GM12878 (cell line): ENCODE measurements around the gene SLC25A52. TPM values are rescaled to one million over a fixed set of nuclear protein-coding genes. Genes with fewer than 3 reads are reported as not detected.

Source experiments
- ATAC-seq: fragments of 200-7000 bp; cut with Tn5 transposase; 3 replicates; pipeline ENCODE4 v1.9.1; 2020; ENCODE audit warnings: mild to moderate bottlenecking, moderate library complexity
- BruUV-seq: library from RNA; stranded (reverse); fragments of 400-500 nt; replicated peaks from 2 replicates; lab custom pipeline; 2021; lab: Mats Ljungman, UMichigan
- CTCF ChIA-PET: fragments of 300-600 bp; sonication (Branson Sonifier 250); formaldehyde crosslinking; extraction: SDS; loops from one replicate; lab custom pipeline; 2021; ENCODE audit warnings: inconsistent platforms; lab: Yijun Ruan, JAX
- POLR2A ChIA-PET: fragments of 350-600 bp; formaldehyde crosslinking; extraction: SDS; loops from one replicate; lab custom pipeline; 2021; ENCODE audit warnings: inconsistent platforms; lab: Charles Lee
- RAD21 ChIA-PET: fragments of 300-600 bp; sonication (Branson Sonifier 250); formaldehyde crosslinking; loops from one replicate; lab custom pipeline; 2023; ENCODE audit warnings: antibody characterized with exemption; ENCODE audit not compliant: unreplicated experiment; lab: Charles Lee
- SMC1A ChIA-PET: fragments of 300-600 bp; sonication (Branson Sonifier 250); formaldehyde crosslinking; loops from one replicate; lab custom pipeline; 2023; ENCODE audit not compliant: unreplicated experiment, uncharacterized antibody; lab: Charles Lee
- DNase-seq: peaks from one replicate; pipeline ENCODE4 v3.0.0-alpha.2; 2011; ENCODE audit warnings: low read depth, low spot score
- FAIRE-seq: peaks from 3 replicates; lab custom pipeline; 2011; peaks lifted over from hg19 to GRCh38; lab: Jason Lieb, UNC
- H2AFZ ChIP-seq: 2 replicates; pipeline ENCODE4 v1.6.0; 2011; ENCODE audit warnings: low read depth, low read length, control low read depth; ENCODE audit not compliant: control insufficient read depth
- H3K27ac ChIP-seq: 2 replicates; pipeline ENCODE4 v1.5.1; 2011; ENCODE audit warnings: control low read depth; ENCODE audit not compliant: control insufficient read depth, insufficient read depth
- H3K27me3 ChIP-seq, 2 experiments: replicated peaks in 1 of 2; 2 replicates each; pipeline versions ENCODE4 v1.6.0 to v1.6.1; 2011; ENCODE audit warnings: low read length in 1 of 2; ENCODE audit not compliant: control insufficient read depth in 2 of 2, insufficient read depth in 2 of 2
- H3K36me3 ChIP-seq, 2 experiments: 2 replicates each; pipeline ENCODE4 v1.5.1; 2011; ENCODE audit warnings: low read length in 1 of 2; ENCODE audit not compliant: control insufficient read depth in 2 of 2, insufficient read depth in 2 of 2
- H3K4me1 ChIP-seq: 2 replicates; pipeline ENCODE4 v1.6.1; 2011; ENCODE audit warnings: mild to moderate bottlenecking, low read length, moderate library complexity, mixed read lengths; ENCODE audit not compliant: control insufficient read depth, insufficient read depth
- H3K4me2 ChIP-seq: 2 replicates; pipeline ENCODE4 v1.6.0; 2011; ENCODE audit warnings: control low read depth; ENCODE audit not compliant: control insufficient read depth, insufficient read depth
- H3K4me3 ChIP-seq: fragments of 200-600 bp; sonication (generic); 2 replicates; pipeline ENCODE4 v1.5.1; 2016
- H3K79me2 ChIP-seq: 2 replicates; pipeline ENCODE4 v1.6.0; 2011; ENCODE audit warnings: low read length; ENCODE audit not compliant: control insufficient read depth, insufficient read depth
- H3K9ac ChIP-seq: 2 replicates; pipeline ENCODE4 v1.8.0; 2011; ENCODE audit warnings: low read length, control low read depth, mixed read lengths; ENCODE audit not compliant: control insufficient read depth, insufficient read depth
- H3K9me3 ChIP-seq: replicated peaks from 3 replicates; pipeline ENCODE4 v1.5.1; 2011; ENCODE audit warnings: mild to moderate bottlenecking, low read length; ENCODE audit not compliant: control insufficient read depth, insufficient read depth
- H4K20me1 ChIP-seq: 2 replicates; pipeline ENCODE4 v1.6.0; 2011; ENCODE audit not compliant: control insufficient read depth, insufficient read depth
- GABPA ChIP-seq: IDR thresholded peaks from 2 replicates; pipeline ENCODE4 v1.6.1; 2014; ENCODE audit warnings: antibody characterized with exemption, low read depth, mild to moderate bottlenecking, inconsistent platforms
- NR2C1 ChIP-seq: fragments of 450-650 bp; IDR thresholded peaks from 2 replicates; pipeline ENCODE4 v1.6.1; 2017; ENCODE audit warnings: antibody characterized with exemption, mild to moderate bottlenecking, moderate library complexity
- RAD21 ChIP-seq: IDR thresholded peaks from 2 replicates; pipeline ENCODE4 v1.6.1; 2011; ENCODE audit warnings: mild to moderate bottlenecking, low read depth, low read length, moderate library complexity; ENCODE audit not compliant: insufficient read depth
- STAT1 ChIP-seq: fragments of 450-650 bp; conservative IDR thresholded peaks from 2 replicates; pipeline ENCODE4 v1.6.1; 2014; ENCODE audit warnings: antibody characterized with exemption, mild to moderate bottlenecking
- TCF3 ChIP-seq: IDR thresholded peaks from 2 replicates; pipeline ENCODE4 v1.6.1; 2012; ENCODE audit warnings: low read depth, mild to moderate bottlenecking, low read length, borderline replicate concordance; ENCODE audit not compliant: insufficient read depth
- ZNF622 ChIP-seq: fragments of 450-650 bp; IDR thresholded peaks from 2 replicates; pipeline ENCODE4 v1.6.1; 2017; ENCODE audit warnings: mild to moderate bottlenecking, inconsistent platforms
- WGBS: methylation state at CpG from one replicate; pipeline ENCODE4 v1.1.6; 2016; ENCODE audit warnings: low lambda C conversion rate; ENCODE audit not compliant: insufficient replicate concordance, insufficient coverage; ENCODE audit errors: missing lambda C conversion rate; 5-methylcytosine and 5-hydroxymethylcytosine counted together
- in situ Hi-C: fragments of 300-500 bp; cut with MboI; formaldehyde crosslinking; loops from 9 replicates; pipeline ENCODE4 v1.14.3; 2018; ENCODE audit warnings: mixed read lengths
- intact Hi-C: fragments of 100-400 bp; cut with micrococcal nuclease; formaldehyde crosslinking; loops from one replicate; pipeline ENCODE4 v1.14.2; 2022; ENCODE audit not compliant: unreplicated experiment
- polyA plus RNA-seq, 11 experiments: library from polyadenylated mRNA; depleted of rRNA in 4 of 11; unstranded in 6 of 11; stranded (reverse) in 5 of 11; fragments of >200 nt; fragmentation: Nextera tagmentation in 4 of 11; fragmentation: Illumina TruSeq in 1 of 11; extraction: Ambion mirVana in 4 of 11; extraction: Trizol in 1 of 11; gene quantifications; 1 replicate in 1 of 11; 2 replicates in 10 of 11; pipeline versions ENCODE4 v1.2.1 to v1.2.3, GENCODE V29; 2011 to 2016; ENCODE audit warnings: inconsistent platforms in 2 of 11, missing spikeins in 2 of 11, low read depth in 1 of 11
- total RNA-seq, 4 experiments: library from RNA; depleted of rRNA in 3 of 4; stranded (reverse); fragments of >200 nt in 3 of 4; fragmentation: Illumina TruSeq in 1 of 4; extraction: Trizol in 1 of 4; gene quantifications; 2 replicates each; pipeline versions ENCODE4 v1.2.1 to v1.2.3, GENCODE V29; 2013 to 2021
- TF ChIP-seq, protein P1 (sequence below): fragments of 450-650 bp; IDR thresholded peaks from 2 replicates; pipeline ENCODE4 v1.6.1; 2017; ENCODE audit warnings: borderline replicate concordance
- TF ChIP-seq, protein P2 (sequence below): IDR thresholded peaks from 2 replicates; pipeline ENCODE4 v1.6.1; 2012; ENCODE audit warnings: low read length, inconsistent platforms

The SLC25A52 gene
- total and polyA plus RNA-seq, 10 of the 15 experiments (the other 5 are each of a cell fraction or from before 2014, with no cell fraction given): not detected

DNA sequence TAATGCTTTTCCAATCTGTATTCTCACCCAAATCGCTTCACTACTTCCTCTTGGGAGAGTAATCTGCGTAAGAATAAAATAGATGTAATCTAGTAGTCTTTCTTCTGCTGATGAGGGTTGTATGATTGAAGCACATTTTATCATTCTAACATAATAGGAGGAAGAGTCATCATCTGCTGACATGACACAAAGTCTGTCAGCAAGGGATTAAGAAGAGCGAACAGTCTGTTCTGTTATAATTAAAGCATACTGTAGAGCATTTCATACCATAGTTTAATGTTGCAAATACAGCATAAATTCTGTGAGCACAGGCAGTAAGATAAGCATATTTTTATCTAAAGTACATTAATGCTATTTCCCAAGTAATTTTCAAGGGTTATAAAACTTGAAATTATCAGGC, 10.4 kb downstream of the SLC25A52 start (continued):
- no peak for TF ChIP-seq RAD21
- no peak for TF ChIP-seq STAT1
- TF ChIP-seq, protein P1, sequence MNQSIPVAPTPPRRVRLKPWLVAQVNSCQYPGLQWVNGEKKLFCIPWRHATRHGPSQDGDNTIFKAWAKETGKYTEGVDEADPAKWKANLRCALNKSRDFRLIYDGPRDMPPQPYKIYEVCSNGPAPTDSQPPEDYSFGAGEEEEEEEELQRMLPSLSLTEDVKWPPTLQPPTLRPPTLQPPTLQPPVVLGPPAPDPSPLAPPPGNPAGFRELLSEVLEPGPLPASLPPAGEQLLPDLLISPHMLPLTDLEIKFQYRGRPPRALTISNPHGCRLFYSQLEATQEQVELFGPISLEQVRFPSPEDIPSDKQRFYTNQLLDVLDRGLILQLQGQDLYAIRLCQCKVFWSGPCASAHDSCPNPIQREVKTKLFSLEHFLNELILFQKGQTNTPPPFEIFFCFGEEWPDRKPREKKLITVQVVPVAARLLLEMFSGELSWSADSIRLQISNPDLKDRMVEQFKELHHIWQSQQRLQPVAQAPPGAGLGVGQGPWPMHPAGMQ: no peak
- TF ChIP-seq, protein P2, sequence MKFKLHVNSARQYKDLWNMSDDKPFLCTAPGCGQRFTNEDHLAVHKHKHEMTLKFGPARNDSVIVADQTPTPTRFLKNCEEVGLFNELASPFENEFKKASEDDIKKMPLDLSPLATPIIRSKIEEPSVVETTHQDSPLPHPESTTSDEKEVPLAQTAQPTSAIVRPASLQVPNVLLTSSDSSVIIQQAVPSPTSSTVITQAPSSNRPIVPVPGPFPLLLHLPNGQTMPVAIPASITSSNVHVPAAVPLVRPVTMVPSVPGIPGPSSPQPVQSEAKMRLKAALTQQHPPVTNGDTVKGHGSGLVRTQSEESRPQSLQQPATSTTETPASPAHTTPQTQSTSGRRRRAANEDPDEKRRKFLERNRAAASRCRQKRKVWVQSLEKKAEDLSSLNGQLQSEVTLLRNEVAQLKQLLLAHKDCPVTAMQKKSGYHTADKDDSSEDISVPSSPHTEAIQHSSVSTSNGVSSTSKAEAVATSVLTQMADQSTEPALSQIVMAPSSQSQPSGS: no peak
- no peak for TF ChIP-seq TCF3

DNA sequence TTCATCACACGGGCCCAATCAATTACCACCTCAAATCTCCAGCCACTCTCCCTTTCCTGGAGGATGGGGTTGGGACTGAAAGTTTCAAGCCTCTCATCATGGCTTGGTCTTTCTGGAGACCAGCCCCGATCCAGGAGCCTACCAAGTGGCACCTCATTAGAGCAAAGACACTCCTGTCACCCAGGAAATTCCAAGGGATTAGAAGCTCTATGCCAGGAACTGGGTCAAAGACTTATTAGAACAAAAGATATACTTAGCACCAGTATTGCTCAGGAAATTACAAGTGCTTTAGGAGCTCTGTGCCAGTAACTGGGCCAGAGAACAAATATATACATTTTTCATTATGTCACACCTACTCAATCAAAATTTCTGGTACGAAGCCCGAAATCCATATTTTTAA, 14.3 kb downstream of the SLC25A52 start:
- Histone ChIP-seq H4K20me1 (no peaks in the 10 kb centered on the region), H3K4me2 (no peak overlapping the region), H3K9ac (no peak overlapping the region), H3K4me1 (no peaks in the 10 kb centered on the region), H3K27me3 (no peaks in the 10 kb centered on the region), H2AFZ (no peak overlapping the region), H3K79me2 (no peaks in the 10 kb centered on the region), H3K9me3 (no peaks in the 10 kb centered on the region), H3K27ac (no peak overlapping the region), H3K4me3 (no peak overlapping the region), H3K36me3 (no peaks in the 10 kb centered on the region)
- ATAC-seq: no peak
- in situ Hi-C loops: no loop called here
- 52% methylated on average over 4 of the region's 4 CpGs for WGBS
- BruUV-seq: no TSS peak
- intact Hi-C loops: no loop called here
- ChIA-PET POLR2A (no interaction called here), CTCF (interaction anchor here (0.7 to 4.0 kb wide), 2 partner anchors 74 kb away, joined by 3 to 12 read pairs; no protein-coding TSS in a partner anchor), SMC1A (interaction anchor here (0.6 to 1.2 kb wide), 4 partner anchors 9 to 231 kb away, joined by 3 to 4 read pairs (median 4); no protein-coding TSS in a partner anchor), RAD21 (interaction anchor here (1.8 kb wide), 1 partner anchor 76 kb away, joined by 5 read pairs; no protein-coding TSS in a partner anchor)
- no peak for FAIRE-seq
- DNase-seq: no peak
- TF ChIP-seq NR2C1 (no peak), ZNF622 (no peak), GABPA (no peak)
